GM13976 (cell line): Measurements from ENCODE around the gene BTG2.
A peak's percentile ranks its signal among the peaks of the same experiment; 100 is the strongest.

Source experiments
- DNase-seq: peaks from one replicate; pipeline ENCODE4 v3.0.0; 2012; ENCODE audit warnings: low spot score
- in situ Hi-C: fragments of 300-500 bp; cut with MboI; formaldehyde crosslinking; loops from one replicate; pipeline ENCODE4 v1.12.0; 2022; ENCODE audit warnings: low sequenced_read_pairs, mixed read lengths, inconsistent platforms; ENCODE audit not compliant: unreplicated experiment
- TF ChIP-seq, protein P1 (sequence below): IDR thresholded peaks from 2 replicates; pipeline ENCODE4 v1.5.1; 2012; ENCODE audit warnings: borderline replicate concordance, mild to moderate bottlenecking; ENCODE audit not compliant: insufficient read depth; ENCODE audit errors: extremely low read depth, missing control alignments, control extremely low read depth

Gene BTG2

DNA sequence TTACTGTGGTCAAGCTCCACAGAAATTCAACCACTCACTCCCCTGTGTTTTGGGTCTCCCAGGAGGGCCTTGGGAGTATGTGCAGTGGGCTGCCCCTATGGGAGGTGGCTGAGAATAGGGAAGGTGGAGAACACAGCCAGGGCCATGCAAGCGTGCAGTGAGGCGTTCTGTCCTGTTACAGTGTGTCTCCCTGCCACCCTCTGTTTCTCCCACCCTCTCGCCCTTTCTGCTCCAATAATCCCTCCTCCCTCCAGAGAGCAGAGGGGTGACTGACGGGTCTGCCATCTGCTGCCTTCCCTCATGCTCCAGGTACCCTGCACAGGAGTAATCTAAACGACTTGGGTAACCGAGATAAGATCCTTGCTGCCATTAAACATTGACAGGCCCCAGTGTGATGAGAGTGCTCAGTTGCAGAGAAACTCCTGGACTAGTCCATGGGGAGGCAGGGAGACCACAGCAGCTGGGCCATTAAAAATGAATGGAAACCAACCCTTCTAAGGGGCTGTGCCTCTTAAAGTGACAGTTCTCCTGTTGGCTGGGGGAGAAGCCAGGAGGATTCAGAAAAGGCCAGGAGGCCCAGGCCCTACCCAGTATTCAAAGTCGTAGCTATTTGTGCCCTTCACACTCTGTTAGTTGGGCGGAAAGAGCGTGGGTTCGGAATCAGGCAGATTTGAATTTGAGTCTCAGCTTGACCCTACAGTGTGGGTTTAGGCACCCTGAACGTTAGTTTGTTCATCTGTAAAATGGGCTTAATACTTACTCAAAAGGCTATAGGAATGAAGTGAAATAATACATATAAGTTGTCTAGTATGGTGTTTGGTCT is 22.4 kb upstream of the BTG2 start:
- in situ Hi-C loops = no loop called here
- TF ChIP-seq, protein P1, sequence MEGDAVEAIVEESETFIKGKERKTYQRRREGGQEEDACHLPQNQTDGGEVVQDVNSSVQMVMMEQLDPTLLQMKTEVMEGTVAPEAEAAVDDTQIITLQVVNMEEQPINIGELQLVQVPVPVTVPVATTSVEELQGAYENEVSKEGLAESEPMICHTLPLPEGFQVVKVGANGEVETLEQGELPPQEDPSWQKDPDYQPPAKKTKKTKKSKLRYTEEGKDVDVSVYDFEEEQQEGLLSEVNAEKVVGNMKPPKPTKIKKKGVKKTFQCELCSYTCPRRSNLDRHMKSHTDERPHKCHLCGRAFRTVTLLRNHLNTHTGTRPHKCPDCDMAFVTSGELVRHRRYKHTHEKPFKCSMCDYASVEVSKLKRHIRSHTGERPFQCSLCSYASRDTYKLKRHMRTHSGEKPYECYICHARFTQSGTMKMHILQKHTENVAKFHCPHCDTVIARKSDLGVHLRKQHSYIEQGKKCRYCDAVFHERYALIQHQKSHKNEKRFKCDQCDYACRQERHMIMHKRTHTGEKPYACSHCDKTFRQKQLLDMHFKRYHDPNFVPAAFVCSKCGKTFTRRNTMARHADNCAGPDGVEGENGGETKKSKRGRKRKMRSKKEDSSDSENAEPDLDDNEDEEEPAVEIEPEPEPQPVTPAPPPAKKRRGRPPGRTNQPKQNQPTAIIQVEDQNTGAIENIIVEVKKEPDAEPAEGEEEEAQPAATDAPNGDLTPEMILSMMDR = no peak
- DNase-seq = no peak

DNA sequence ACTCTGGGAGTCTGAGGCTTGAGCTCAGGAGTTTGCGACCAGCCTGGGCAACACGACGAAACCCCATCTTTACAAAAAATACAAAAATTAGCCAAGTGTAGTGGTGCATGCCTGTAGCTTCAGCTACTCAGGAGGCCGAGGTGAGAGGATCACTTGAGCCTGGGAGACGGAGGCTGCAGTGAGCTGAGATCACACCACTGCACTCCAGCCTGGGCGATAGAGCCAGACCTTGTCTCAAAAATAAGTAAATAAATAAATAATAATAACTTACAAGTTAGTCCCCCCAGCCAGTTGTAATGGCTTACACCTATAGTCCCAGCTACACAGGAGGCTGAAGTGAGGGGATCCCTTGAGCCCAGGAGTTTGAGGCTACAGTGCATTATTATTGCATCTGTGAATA is 21.7 kb upstream of the BTG2 start:
- DNase-seq = no peak
- TF ChIP-seq, protein P1 = no peak
- in situ Hi-C loops = no loop called here

DNA sequence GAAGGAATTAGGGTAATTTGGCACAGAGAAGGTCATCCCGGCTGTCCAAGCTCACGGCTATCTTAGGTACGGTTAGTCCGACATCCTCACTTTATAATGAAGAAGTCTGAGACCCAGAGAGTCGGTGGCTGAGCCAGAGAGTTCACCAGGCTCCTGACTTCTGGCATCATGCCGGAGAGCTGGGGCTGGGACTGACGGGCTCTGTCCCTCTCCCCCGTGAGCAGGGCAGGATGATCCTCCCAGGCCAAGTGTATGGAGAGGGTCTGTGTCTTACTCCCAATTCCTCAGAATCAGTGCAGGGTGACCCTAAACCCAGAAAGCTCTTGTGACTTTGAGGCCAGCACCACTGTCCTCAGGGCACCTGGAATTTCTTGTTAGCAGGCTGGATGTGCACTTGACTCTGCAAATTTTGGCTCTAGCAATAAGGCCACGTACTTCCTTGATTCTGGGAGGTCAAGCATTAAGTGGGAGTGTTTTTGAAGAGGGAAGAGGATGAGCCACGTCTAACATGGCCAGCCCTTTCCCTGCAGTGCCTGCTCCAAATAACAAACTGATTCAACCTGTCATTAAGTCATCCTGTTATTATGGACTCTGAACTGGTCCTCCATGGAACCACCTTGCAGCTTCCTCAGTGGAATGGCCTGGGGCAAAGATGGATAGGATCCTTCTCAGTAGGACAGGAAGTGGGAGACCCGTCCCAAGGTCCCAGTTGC is 20.8 kb upstream of the BTG2 start:
- in situ Hi-C loops = no loop called here
- TF ChIP-seq, protein P1 = no peak
- no peak for DNase-seq

DNA sequence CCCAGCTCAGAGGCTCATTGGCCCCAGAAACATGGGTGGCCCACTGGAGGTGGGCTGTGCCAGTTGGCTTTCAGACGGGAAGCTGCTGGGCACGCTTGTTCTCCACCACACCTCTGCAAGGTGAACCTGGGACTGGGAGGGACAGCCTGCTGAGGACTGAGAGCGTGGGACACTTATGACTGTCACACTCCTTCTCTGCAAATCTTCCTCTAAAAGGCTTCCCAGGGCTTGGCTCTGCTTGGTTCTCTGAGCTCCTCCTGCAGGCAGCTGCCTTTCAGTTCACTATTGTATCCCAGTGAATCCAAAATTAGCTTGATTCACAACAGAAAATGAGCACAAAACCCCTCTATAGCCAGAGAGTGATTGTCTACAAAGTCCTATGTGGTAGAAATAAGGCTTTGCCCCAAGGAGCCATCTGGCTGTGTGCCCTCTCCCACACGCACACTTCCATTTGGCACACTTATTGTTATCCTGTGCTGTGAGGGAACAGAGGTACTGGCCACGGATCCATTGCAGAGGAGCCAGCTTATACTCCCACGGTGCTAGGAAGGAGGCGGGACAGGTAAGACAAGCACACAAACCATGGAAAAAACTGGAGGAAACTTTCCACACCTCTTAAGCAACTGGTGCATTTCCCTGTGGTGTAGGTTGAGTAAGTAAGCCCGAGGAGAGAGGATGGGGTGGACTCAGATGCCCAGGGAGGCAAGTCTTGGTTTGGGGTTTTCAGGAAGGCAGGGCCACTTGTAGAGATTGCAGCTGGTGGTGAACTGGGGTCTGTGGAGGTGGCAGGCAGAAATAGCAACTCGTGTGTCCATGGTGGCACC is 18.9 kb upstream of the BTG2 start:
- in situ Hi-C loops = no loop called here
- no peak for DNase-seq

DNA sequence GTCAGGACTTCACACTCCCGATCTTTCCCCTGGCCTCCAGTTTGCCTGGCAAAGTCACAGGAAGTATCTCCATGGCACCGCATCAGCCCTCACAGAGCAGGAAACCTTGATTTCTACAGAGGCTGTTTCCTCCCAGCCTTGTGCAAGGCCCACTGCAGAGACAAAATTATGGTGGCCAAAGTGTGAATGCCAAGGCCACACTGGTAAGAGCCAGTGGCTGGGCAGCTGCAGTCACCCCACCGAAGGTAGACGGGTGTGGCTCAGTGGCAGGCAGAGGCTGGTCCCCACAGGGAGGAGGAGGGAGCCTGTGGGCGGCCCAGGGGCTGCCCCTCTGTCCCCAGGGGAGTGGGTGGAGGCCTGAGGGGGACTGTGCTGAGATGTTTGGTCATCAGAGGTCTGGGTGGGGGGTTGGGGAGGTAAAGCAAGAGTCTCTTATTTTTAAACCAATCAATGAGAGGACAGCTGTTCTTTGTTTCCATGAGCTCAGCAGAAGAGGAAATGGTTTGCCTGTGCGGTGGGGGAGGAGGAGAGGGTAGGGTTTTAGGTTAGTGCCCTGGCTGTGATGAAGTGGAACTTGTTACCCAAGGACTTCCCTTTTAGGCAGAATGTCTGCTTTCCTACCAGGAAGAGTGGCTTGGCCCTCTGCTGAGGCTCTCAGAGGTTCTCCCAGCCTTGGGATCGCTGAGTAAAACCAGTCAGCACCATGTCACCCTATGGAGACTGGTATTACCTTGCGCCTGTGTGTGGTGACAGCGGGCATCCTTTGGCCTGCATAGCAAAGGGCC is 18.0 kb upstream of the BTG2 start:
- TF ChIP-seq, protein P1 = no peak
- in situ Hi-C loops = no loop called here
- DNase-seq = peak; percentile 89

More for the DNA sequence above, 18.9 kb upstream of the BTG2 start:
- TF ChIP-seq, protein P1 = no peak
